D721Med (cell line): ENCODE data around the gene TOR2A.

Experiments
- DNase-seq: peaks from one replicate; pipeline ENCODE4 v3.0.0; 2011; ENCODE audit warnings: low spot score; ENCODE audit not compliant: insufficient read length
- FAIRE-seq: peaks from 2 replicates; lab custom pipeline; 2011; peaks lifted over from hg19 to GRCh38; lab: Jason Lieb, UNC
- TF ChIP-seq, protein P1 (sequence below): IDR thresholded peaks from 2 replicates; pipeline ENCODE4 v1.5.1; 2012; ENCODE audit warnings: mild to moderate bottlenecking, control low read depth; ENCODE audit not compliant: insufficient read depth; ENCODE audit errors: missing control alignments

TOR2A gene

DNA sequence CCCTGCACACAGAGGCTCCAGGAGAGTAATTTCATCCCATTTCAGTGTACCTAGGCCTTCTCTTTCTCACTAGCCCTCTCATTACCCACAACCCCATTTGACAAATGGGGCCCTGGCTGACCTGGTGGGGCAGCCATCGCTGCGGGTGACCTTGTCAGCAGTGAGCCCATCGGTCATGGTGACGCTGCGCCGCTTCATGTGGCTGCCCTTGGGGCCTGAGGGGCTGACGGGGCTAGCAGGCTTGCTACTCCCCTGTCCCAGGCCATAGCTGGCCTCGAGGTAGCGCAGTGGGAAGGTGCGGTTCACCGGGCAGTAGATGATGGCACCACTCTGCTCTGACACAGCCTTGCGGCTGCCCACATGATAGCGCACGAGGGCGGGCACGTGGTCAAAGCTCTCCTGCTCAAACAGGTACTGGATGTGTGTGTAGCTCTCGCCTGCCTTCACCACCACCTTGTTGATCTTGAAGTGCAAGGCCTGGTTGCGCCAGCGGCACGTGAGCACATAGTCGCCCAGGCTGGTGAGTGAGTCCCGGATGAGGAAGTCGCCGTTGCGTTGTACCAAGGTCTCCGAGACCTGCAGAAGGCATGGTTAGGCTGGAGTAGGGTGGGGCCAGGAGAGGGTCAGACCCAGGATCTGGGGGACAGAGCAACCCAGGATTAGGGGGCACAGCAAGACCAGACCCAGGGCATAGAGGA is 14.1 kb upstream of the TOR2A start:
- TF ChIP-seq, protein P1, sequence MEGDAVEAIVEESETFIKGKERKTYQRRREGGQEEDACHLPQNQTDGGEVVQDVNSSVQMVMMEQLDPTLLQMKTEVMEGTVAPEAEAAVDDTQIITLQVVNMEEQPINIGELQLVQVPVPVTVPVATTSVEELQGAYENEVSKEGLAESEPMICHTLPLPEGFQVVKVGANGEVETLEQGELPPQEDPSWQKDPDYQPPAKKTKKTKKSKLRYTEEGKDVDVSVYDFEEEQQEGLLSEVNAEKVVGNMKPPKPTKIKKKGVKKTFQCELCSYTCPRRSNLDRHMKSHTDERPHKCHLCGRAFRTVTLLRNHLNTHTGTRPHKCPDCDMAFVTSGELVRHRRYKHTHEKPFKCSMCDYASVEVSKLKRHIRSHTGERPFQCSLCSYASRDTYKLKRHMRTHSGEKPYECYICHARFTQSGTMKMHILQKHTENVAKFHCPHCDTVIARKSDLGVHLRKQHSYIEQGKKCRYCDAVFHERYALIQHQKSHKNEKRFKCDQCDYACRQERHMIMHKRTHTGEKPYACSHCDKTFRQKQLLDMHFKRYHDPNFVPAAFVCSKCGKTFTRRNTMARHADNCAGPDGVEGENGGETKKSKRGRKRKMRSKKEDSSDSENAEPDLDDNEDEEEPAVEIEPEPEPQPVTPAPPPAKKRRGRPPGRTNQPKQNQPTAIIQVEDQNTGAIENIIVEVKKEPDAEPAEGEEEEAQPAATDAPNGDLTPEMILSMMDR, result no peak
- no peak for DNase-seq
- FAIRE-seq, result no peak

DNA sequence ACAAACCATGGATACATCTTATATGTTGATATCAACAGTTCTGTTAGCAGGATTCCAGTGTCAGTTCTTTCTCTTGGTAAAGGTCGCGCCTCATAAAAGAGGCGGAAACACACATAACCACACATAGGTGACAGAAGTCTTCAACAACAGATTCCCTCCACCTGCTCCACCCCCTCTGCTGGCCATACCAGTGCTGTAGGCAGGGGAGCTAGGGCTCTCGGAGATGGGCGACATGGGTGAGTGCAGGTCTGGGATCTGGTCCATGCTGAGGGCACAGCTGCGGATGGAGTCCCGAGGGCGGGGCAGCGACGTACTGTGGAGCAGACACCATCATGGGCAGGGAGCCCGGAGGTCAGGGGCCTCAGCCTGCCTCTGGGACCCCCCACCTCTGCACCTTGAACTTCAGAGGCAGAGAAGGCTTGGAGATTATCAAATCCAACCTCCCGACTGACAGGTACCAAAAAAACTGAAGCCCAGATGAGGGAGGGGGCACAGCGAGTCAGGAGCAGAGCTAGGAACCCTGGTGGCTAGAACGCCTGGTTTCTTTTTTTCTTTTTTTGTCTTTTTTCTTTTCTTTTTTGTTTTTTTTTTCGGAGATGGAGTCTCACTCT is 12.0 kb upstream of the TOR2A start:
- TF ChIP-seq, protein P1, result no peak
- DNase-seq, result no peak
- FAIRE-seq, result no peak

DNA sequence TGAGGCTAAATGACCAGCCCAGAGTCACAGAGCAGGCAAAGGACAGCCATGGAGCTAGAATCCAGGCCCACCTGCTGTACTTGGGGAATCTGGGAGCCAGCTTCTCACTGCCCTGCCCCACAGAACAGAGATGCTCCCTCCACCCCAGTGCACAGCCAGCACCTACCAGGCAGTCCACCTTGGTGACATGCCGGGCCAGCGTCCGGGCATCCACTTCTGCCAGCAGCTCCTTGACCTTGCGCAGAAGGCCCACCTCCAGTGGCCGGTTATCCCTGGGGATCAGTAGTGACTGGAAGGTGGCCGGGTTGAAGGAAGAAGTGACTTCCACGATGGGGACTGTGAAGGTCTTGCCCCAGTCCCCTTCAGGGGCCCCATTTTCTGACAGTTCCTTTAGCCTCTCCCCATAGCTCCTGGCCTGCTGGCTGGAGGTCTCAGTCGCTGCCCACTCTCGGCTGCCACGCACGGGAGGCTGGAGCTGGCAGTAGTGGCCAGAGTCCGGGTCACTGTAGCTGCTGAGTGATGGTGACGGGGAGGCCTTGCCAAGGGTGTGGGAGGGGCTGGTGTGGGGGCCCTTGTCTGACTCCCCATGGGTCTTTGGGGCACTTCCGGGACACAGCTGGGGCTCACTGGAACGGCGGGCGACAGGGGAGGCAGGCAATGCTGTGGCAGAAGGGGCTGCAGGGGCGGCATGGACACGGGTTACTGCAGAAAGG is 9.5 kb upstream of the TOR2A start:
- no peak for FAIRE-seq
- TF ChIP-seq, protein P1, result no peak

DNA sequence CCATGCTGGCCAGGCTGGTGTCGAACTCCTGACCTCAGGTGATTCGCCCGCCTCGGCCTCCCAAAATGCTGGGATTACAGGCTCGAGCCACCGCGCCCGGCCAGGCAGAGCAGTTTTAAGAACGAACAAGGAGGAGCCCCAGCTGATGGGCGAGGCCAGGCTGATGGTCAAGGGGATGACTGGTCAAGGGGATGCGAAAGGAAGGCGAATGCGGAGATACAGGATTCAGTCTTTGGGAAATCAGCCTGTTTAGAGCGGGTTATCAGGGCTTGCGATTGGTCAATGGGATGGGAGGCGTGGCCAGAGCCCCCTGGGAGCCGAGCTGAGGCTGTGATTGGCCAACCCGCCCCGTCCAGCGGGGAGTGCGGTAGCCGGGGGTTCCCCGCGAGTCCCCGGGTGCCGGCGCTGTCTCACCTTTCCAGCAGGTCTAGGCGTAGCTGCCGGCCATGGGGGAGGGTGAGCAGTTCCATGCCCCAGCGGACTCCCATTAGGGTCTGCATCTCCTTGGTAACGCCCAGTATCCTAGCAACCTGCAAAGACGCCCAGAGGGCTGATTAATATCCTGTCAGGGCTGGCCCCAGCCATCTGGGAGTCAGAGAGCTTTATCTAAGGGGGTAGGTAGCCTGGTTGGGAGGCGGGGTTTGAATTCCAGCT is 7.5 kb upstream of the TOR2A start:
- TF ChIP-seq, protein P1, result no peak
- DNase-seq (peak; percentile 92), FAIRE-seq (no peak)

More for the DNA sequence above, 9.5 kb upstream of the TOR2A start:
- DNase-seq, result no peak

DNA sequence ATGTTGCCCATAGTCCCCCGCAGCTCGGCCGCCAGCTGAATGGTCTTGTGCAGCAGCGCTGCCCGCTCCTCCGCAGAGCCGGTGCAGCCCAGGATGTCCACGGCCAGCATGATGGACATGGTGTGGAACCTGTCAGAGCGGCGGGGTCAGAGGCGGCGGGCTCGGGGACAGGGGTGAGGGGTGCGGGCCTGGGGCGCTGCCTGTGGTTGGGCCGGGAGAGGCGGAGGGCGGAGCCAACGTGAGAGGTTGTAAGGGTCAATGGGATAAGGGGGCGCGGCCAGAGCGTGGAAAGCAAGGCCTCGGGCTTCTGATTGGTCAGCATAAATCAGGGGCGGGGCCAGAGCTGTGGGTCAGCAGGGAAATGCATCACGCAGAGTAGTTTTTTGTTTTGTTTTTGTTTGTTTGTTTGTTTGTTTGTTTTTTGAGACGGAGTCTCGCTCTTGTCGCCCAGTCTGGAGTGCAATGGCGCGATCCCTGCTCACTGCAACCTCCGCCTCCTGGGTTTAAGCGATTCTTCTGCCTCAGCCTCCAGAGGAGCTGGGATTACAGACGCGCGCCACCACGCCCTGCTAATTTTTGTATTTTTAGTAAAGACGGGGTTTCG is 6.8 kb upstream of the TOR2A start:
- no peak for DNase-seq
- no peak for FAIRE-seq
- TF ChIP-seq, protein P1, result no peak

DNA sequence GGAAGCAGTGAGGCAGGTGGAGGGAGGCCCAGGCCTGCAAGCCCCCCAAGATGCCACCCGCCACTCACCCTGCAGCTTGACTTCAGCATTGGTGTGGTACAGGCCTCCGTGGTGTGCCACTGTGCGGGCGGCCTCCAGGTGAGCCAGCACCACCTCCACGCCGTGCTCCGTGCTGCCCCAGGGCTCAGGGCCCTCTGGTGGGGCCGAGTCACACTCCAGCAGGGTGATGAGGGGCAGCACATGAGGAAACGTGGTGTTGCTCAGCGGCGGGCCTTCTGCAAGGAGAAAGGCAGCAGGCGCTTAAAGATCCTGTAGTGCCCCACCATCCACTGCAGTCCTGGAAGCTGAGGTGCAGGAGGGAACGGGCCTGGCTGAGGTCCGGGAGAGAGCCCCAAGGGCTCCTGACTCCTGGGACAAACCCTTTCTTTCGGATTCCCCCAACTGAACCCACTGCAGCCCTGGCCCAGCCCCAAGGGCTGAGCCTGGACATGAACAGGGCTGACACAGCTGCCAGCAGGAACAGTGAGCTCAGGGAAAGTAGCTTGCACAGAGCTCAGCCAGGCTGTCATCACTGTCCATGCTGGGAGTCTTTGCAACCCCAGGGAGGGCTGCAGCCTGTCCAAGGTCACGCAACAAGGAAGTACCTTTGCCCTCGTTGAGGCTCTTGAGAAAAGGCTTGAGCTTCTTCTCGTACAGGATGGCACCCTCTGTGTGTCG is 4.7 kb upstream of the TOR2A start:
- TF ChIP-seq, protein P1, result no peak
- no peak for FAIRE-seq
- DNase-seq, result no peak
